GM18909 (cell line): Measurements from ENCODE around the gene IQUB.
"Not testable (repeated sequence)": the region's sequence is repeated elsewhere in the genome, so short reads cannot be mapped to it uniquely, and the experiment has no call there.

Source experiments
- ATAC-seq: cut with Tn5 transposase; IDR thresholded peaks from one replicate; pipeline ENCODE4 v1.9.1; 2021; ENCODE audit warnings: mild to moderate bottlenecking; ENCODE audit not compliant: unreplicated experiment, poor library complexity

Gene IQUB

GRCh38 chr7:123498031-123498430, 36.4 kb downstream of the IQUB start:
- ATAC-seq: no peak

GRCh38 chr7:123494193-123494796, 40.1 kb downstream of the IQUB start:
- ATAC-seq: peak; percentile 59

GRCh38 chr7:123492485-123492884, 41.9 kb downstream of the IQUB start:
- ATAC-seq: peak; percentile 91

DNA sequence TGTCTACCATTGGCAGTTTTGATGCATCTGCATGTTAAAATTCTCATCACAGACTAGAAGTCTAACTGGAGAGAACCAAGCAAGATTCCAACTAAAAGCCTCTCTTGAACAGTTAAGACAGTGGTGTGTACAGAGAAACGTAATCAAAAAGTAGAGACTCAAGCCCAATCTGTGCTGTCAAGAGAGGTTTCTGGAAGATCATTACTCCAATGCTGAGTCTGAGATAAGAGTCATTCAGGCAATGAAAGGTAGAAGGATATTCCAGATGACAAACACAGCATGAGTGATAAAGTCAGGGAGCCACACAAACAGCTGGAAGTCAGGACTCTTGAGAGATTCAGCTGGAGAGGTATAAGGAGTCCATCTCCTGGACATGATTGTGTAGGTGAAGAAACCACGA, 48.7 kb downstream of the IQUB start:
- ATAC-seq: no peak

- no peak for ATAC-seq
Measured at GRCh38 chr7:123485187-123485586, 49.2 kb downstream of the IQUB start.

- ATAC-seq: no peak
Measured at GRCh38 chr7:123484199-123484598, 50.2 kb downstream of the IQUB start.

GRCh38 chr7:123480107-123480506, 54.3 kb downstream of the IQUB start:
- no peak for ATAC-seq

- ATAC-seq: not testable (repeated sequence)
Measured at GRCh38 chr7:123478056-123478455, 56.3 kb downstream of the IQUB start.

DNA sequence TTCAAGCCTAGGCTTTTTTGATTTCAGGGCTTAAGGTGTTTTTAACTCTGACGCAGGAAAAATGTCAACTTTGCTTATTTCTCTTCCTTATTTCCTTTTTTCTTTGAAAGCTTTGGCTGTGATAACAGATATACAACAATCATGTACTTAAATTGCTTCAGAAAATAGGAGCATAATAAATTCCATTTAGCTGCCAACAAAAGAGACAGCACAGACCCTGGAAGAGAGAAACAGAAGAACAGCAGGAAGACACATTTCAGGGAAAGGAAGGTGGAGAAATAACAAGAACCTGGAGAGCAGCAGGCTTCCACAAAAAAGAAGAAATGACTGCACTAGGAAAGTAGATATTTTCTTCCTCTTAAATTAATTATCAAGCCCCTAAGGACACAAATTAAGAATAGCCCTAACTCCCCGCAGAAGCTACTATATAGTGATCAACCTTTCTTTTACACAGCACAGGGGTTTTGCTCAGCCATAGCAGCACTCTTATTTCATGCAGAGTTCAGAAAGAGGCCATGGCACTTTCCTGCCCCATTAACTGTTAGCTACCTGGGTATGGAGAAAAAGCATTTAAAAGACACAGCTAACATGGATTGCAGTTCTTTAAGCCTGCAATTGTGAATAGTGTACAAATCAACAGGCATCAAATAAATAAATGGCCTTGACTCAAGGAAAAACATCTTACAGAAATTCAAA, 61.5 kb downstream of the IQUB start:
- ATAC-seq: no peak

- ATAC-seq: no peak
Measured at GRCh38 chr7:123472327-123472726, 62.1 kb downstream of the IQUB start.

GRCh38 chr7:123468303-123468702, 66.1 kb downstream of the IQUB start:
- no peak for ATAC-seq

DNA sequence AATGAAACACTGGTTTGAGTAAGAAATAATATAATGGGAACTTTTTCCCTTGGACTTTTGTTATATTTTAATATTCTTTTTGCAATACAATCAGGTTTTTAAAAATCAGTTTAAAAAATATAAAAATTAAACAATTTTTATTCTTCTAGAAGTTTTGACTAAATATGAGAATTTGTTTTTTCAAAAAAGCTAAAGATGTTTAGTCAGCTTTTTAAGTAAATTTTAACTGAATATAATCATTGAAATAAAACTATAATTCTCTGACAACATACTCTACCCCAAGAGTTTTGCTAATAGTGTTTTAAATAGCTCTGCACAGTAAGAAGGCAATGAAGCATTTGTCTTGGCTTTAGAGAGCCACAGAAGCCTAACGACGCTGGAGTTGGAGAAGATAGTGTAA, 70.5 kb downstream of the IQUB start:
- no peak for ATAC-seq

- ATAC-seq: no peak
Measured at GRCh38 chr7:123460616-123461015, 73.8 kb downstream of the IQUB start.

- ATAC-seq: no peak
Measured at GRCh38 chr7:123455965-123456470, 78.4 kb downstream of the IQUB start.

- no peak for ATAC-seq
Measured at GRCh38 chr7:123440101-123440548, 94.3 kb downstream of the IQUB start.

- ATAC-seq: no peak
Measured at GRCh38 chr7:123439191-123439590, 95.2 kb downstream of the IQUB start.

DNA sequence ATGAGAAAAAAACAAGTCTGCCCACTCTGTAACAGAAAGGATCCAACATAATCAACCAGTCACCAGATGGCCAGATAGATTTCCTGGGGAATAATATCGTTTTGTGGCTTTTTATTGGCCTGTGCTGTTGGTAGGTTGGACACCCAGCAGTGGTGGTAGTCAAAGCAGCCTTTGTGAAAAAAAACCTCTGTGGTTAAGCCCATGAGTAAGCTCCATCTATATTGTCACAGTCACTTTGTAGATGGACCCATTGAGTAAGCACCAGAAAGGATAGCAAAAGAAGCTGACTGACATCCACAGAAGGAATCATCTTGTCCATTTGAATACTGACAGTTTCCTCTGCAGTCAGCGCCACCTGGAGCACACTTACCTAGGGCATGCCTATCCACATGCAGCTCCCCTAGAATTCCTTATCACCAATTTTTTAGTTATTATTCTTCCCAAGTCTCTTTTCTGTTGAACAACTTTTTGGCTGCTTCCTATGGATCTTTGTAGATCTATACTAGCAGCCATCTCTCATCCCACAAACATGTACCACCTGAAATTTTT, 96.9 kb downstream of the IQUB start:
- ATAC-seq: no peak

- no peak for ATAC-seq
Measured at GRCh38 chr7:123435080-123435700, 99.2 kb downstream of the IQUB start.

DNA sequence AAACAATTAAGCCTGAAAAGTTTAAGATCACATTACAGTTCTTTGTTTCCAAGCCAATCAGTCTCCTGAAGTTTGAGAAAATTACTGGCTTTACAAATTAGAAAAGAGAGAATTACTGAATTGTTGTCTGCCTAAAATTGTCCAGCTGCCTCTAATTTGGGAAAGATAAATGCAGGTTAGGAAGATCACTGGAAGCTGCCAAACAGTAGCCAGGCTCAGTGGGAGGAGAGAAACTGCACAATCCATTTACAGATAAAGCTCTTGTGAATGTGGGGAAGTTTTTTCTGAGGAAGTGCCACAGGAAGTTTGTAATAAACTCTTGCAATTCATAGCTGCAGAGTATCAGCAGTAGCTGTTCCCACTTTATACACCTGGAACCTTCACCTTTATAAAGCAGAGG, 100.7 kb downstream of the IQUB start:
- ATAC-seq: no peak

DNA sequence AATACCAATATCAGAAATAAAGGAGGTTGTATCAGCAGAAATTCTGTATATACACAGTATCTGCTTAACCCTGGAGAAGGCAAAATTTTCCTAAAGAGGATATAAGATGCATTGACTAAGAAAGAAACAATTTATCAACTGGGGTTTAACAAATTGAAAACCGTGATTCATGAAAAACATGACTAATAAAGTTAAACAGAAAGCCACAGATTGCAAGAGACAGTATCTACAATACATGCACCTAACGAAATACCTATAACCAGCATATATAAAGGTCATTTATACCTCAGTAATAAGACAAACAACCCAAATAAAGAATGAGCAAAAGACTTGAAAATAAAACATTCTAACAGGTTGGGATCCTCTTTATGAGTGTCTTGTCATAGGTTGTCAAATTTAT, 101.8 kb downstream of the IQUB start:
- ATAC-seq: no peak

DNA sequence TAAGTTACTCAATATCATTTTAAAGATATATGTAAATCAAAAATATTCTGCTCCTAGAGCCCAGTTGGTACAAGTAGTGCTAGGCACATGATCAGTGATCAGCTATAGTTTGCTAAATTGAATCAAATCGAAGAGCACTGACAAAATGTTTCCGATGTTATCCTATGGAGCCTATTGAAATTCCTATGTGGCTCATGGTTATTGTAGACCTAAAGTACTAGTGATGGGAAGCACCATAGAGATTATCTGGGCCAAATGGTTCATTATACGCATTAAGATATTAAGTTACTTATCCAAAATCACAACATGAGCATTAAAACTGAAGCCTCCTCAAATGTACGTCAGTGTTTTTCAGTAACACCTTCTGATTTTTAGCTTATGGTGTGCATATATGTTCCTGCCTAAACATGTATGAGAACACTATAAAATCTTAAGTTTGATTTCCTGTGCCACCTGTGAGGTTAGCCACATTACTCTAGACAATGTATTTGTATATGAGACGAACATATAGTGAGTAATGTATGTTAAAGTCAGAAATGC, 103.2 kb downstream of the IQUB start:
- no peak for ATAC-seq
